Measurements from ENCODE around the gene ISG20.
"Not testable (repeated sequence)": the region's sequence is repeated elsewhere in the genome, so short reads cannot be mapped to it uniquely, and the experiment has no call there.

ISG20 gene

GRCh38 chr15:88637436-88637835 is 1.4 kb upstream of the ISG20 start:
- no peak for FAIRE-seq

DNA sequence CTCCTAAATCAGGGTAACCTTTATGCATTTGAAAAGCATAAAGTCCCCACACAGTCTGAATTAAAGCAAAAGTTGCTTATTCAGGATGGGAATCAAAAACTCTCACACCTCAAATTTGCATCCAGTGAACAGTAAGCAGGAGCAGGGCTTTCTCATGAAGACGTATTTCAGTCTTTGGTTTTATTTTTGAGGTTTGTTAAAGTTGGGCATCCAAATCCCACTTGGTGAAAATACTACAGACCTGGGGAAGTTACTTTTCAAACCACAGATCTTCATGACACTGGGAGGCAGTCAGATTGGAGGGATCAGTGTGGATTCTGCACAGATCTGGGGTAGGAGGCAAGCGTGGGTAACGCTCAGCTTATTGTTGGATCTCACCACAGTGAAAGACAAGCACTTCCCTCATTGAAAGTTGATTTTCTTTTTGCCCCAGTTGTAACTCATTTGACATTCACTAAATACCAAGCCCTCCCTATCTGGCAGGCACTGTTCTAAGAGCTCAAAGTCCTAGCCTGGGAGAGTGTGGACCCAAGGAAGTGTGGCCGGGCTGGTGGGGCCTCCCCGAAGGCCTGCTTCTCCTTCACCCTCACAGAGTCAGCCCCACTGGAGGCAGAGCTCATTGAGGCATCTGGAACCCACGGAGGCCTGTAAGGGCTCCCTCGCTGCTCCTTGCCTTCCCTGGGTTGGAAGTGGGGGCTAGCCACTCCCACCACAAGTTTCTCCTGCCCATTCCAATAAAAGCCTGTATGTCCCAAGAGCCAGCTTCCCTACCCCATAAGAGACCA is 783 bp upstream of the ISG20 start:
- FAIRE-seq: no peak

DNA sequence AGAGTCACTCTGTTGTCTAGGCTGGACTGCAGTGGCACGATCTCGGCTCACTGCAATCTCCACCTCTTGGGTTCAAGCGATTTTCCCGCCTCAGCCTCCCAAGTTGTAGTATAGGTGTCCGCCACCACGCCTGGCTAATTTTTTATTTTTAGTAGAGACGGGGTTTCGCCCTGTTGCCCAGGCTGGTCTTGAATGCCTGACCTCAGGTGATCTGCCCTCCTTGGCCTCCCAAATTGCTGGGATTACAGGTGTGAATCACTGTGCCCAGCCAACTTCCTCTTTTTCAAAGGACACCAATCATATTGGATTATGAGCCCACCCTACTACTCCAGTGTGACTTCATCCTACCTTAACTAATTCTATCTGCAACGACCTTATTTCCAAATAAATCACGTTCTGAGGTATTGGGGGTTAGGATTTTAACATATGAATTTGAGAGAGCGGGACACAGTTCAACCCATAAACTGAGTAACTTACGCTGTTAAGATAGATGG is 3.2 kb downstream of the ISG20 start:
- no peak for FAIRE-seq

GRCh38 chr15:88642514-88642913 is 3.7 kb downstream of the ISG20 start:
- not testable (repeated sequence) for FAIRE-seq

GRCh38 chr15:88644741-88645140 is 5.9 kb downstream of the ISG20 start:
- no peak for FAIRE-seq

DNA sequence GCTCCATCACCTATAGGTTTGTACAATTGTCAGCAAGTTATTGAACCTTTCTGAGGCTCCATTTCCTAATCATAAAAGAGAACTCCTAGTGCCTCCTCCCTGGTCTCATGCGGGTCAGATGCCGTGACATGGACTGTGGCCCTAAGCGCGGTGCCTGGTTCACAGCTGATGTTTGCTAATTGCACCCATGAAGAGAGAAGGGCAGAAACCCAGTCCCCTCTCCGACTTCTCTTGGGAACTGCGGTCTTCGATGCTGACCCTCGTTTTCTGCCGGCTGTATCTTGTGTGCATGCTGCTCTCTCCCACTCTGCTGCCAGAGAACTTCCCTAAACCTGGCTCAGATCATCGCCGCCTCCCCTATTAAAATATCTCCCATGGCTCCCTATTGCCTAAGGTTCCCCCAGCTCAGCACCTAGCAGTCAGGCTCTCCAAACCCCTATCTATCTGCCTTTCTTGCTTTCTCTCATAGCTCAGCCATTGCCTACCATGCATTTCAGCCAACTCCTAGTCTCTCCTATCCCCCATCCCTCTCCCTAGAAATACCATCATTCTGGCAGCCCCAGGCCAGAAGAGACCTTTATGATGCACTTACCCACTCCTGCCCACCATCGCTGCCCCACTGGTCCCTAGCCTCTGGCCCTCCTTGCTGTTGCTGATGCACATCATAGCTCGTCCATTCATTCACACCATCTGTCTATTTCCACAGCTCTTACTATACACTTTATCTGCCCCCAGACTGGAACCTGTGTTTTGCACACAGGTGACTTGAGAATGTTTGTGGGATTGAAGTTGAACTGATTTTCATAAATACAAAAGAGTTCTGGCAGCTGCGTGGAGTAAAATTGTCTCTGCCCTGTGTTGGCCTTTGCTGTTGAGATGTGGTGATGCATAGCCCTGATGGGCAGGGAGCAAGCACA is 6.6 kb downstream of the ISG20 start:
- FAIRE-seq: no peak

- no peak for FAIRE-seq
Measured at GRCh38 chr15:88646088-88646405, 7.2 kb downstream of the ISG20 start.

DNA sequence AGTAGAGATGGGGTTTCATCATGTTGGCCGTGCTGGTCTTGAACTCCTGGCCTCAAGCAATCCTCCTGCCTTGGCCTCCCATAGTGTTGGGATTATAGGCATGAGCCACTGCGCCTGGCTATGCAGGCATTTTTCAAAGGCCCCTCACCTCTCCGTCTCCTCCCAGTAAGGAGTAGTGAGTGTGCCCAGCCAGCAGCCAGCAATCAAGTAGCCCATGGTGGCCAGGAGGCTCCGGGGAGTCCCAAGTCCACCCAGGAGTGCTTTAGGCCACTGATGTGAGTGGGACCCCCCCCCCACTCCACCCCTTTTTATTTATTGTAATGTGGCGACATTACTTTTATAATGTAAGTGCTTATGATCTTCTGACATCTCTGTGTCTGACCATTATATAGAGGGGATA is 8.1 kb downstream of the ISG20 start:
- FAIRE-seq: no peak

GRCh38 chr15:88647351-88648105 is 8.7 kb downstream of the ISG20 start:
- FAIRE-seq: no peak

GRCh38 chr15:88648357-88649214 is 9.8 kb downstream of the ISG20 start:
- FAIRE-seq: no peak

GRCh38 chr15:88649286-88649733 is 10.5 kb downstream of the ISG20 start:
- no peak for FAIRE-seq

GRCh38 chr15:88649753-88650551 is 11.1 kb downstream of the ISG20 start:
- FAIRE-seq: no peak

GRCh38 chr15:88650556-88650955 is 11.7 kb downstream of the ISG20 start:
- no peak for FAIRE-seq

DNA sequence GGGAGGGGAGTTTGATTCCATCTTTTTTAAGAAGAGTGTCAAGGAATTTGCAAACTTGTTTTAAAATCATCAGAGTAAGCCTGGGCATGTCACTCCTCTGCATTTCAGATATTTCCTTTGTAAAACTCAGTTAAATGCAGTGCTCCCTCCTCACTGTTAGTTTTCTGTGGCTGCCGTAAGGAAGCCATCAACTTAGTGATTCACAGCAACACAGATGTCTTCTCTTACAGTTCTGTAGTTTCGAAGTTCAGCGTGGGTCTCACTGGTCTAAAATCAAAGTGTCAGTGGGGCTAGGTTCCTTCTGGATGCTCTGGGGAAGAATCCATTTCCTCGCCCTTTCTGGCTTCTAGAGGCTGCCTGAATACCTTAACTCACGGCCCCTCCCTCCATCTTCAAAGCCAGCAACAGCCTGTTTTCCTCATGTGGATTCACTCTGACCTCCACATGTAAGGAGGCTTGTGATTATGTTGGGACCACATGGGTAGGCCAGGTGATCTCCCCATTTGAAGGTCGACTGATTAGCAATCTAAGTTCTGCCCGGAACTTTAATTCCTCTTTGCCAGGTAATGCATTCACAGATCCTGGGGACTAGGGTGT is 12.4 kb downstream of the ISG20 start:
- FAIRE-seq: no peak

- FAIRE-seq: no peak
Measured at GRCh38 chr15:88651971-88652370, 13.2 kb downstream of the ISG20 start.

DNA sequence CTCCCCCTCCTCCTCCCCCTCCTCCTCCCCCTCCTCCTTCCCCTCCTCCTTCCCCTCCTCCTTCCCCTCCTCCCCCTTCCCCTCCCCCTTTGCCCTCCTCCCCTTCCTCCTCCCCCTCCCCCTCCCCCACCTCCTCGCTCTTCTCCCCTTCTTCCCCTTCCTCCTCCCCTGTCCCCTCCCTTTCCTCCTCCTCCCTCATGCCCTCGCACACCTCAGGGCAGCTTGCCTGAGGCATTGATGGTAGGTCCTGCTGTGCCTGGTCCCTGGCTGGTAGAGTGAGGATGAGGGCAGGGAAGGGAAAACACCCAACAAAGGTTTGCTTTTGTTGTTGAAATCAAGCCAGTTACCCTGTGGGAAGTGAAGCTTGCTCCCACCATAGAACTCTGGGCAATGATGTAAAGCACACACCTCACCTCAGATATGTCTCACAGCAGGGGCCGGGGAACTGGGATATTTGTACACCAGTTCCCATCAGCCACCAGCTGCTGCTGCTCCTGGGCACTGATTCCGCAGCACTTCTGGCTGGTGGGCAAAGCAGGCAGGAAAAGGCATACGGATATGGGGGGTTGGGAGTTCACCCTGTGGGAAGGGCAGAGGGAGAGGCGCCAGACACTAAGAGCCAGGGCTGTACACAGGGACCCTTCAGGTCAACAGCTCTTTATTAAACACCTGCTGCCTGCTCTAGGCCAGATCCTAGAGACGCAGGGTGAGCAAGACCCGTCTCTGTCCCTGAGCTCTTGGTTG is 13.8 kb downstream of the ISG20 start:
- FAIRE-seq: no peak

DNA sequence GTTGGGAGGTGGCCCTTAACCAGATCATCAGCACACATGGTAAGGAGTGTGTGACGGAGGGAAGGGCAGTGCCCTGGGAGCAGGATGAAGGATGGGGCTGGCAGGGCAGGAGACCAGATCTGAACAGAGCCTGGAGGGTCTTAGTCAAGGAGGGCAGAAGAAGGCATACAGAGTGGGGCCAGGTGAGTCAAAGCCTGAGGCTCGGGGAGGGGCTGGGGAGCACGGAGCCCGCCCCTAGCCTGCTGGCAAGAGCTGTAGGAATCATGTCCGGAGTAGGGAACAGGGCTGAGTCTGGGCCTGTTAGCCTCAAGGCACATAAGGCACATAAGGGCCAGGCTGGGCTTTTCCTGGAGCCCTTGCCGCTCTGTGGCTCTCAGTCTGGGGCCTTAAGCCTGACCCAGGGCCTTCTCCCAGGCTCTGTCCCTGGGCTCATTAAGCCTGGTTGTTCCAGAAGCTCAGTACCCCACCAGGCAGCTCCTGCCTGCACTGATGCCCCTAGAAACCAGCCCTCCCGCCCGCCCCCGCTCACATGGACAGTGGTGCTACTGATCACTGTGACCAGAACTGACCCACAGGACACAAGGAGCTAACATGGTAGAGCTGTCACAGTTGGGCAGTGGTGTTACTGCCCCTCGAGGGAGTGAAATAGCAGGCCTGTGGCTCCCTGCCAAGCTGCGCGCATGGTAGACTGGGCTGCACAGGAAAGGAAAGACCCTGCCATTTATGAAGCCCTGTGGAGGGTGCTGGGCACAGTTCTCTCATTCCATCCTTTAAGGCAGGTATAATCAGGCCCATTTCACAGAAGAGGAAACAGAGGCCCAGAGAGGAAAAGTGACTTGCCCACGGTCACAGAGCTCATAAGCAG is 14.6 kb downstream of the ISG20 start:
- no peak for FAIRE-seq

GRCh38 chr15:88654430-88655102 is 15.8 kb downstream of the ISG20 start:
- no peak for FAIRE-seq

Measured in endometrium (tissue), 2 donors.